HepG2 (cell line): ENCODE results near the gene RNASE11. TPM values are rescaled to one million over a fixed set of nuclear protein-coding genes. Genes with fewer than 3 reads are reported as not detected.

Experiments used
- ATF7 ChIP-seq, 2 experiments: fragments of 450-650 bp in 1 of 2; sonication (generic) in 1 of 2; formaldehyde crosslinking in 1 of 2; IDR thresholded peaks; 2 replicates each; pipeline versions ENCODE4 v1.4.0 to v1.6.1; 2016 to 2020; ENCODE audit warnings: antibody characterized with exemption in 1 of 2, mild to moderate bottlenecking in 1 of 2, missing genetic modification reagents in 1 of 2
- CBX2 ChIP-seq, 2 experiments: fragments of 200-600 bp in 1 of 2; sonication (generic); formaldehyde crosslinking in 1 of 2; IDR thresholded peaks; 2 replicates each; pipeline versions ENCODE4 v1.7.0 to v1.8.1; 2018 to 2022; ENCODE audit warnings: low read depth in 2 of 2, low read length in 1 of 2, mild to moderate bottlenecking in 1 of 2, missing genetic modification reagents in 1 of 2
- CENPT ChIP-seq: sonication (generic); formaldehyde crosslinking; IDR thresholded peaks from 2 replicates; pipeline ENCODE4 v1.8.0; 2022; ENCODE audit warnings: low read depth, mild to moderate bottlenecking, moderate library complexity, missing genetic modification reagents
- DMAP1 ChIP-seq: IDR thresholded peaks from 2 replicates; pipeline ENCODE4 v1.6.1; 2016
- HNRNPUL1 ChIP-seq: fragments of 200-400 bp; formaldehyde crosslinking; IDR thresholded peaks from 2 replicates; pipeline ENCODE4 v1.6.1; 2017; ENCODE audit warnings: low read depth, mild to moderate bottlenecking, low read length, moderate library complexity
- HOXA5 ChIP-seq: sonication (generic); formaldehyde crosslinking; IDR thresholded peaks from 2 replicates; pipeline ENCODE4 v1.4.0; 2020; ENCODE audit warnings: missing genetic modification reagents
- ISX ChIP-seq: sonication (generic); formaldehyde crosslinking; conservative IDR thresholded peaks from 2 replicates; pipeline ENCODE4 v1.5.0; 2020; ENCODE audit warnings: missing genetic modification reagents
- NKX3-1 ChIP-seq: sonication (generic); formaldehyde crosslinking; IDR thresholded peaks from 2 replicates; pipeline ENCODE4 v1.5.0; 2020; ENCODE audit warnings: missing genetic modification reagents
- NR1H2 ChIP-seq: sonication (generic); formaldehyde crosslinking; IDR thresholded peaks from 2 replicates; pipeline ENCODE4 v1.8.1; 2022; ENCODE audit warnings: low read depth, missing genetic modification reagents, borderline replicate concordance
- PLRG1 ChIP-seq: fragments of 450-650 bp; conservative IDR thresholded peaks from 2 replicates; pipeline ENCODE4 v1.6.1; 2016
- SIX1 ChIP-seq: sonication (generic); formaldehyde crosslinking; IDR thresholded peaks from 2 replicates; pipeline ENCODE4 v1.4.0; 2020; ENCODE audit warnings: missing genetic modification reagents, borderline replicate concordance
- SMARCC2 ChIP-seq: fragments of 450-650 bp; IDR thresholded peaks from 2 replicates; pipeline ENCODE4 v1.6.1; 2017; ENCODE audit warnings: antibody characterized with exemption, mild to moderate bottlenecking
- THAP11 ChIP-seq: IDR thresholded peaks from 2 replicates; pipeline ENCODE4 v1.6.1; 2016; ENCODE audit warnings: missing biosample characterization, missing genetic modification reagents
- ZBTB42 ChIP-seq: sonication (generic); formaldehyde crosslinking; IDR thresholded peaks from 2 replicates; pipeline ENCODE4 v1.5.0; 2020; ENCODE audit warnings: mild to moderate bottlenecking, missing genetic modification reagents
- ZC3H4 ChIP-seq: sonication (generic); formaldehyde crosslinking; IDR thresholded peaks from 2 replicates; pipeline ENCODE4 v1.4.0; 2020; ENCODE audit warnings: missing genetic modification reagents, borderline replicate concordance
- ZFY ChIP-seq: sonication (generic); formaldehyde crosslinking; IDR thresholded peaks from 2 replicates; pipeline ENCODE4 v1.4.0; 2020; ENCODE audit warnings: missing genetic modification reagents
- ZNF781 ChIP-seq: sonication (generic); formaldehyde crosslinking; IDR thresholded peaks from 2 replicates; pipeline ENCODE4 v1.5.1; 2020; ENCODE audit warnings: borderline replicate concordance, mild to moderate bottlenecking, missing genetic modification reagents; ENCODE audit errors: not compliant biosample characterization
- ZNF879 ChIP-seq: sonication (generic); formaldehyde crosslinking; IDR thresholded peaks from 2 replicates; pipeline ENCODE4 v1.8.1; 2023; ENCODE audit warnings: missing genetic modification reagents
- polyA plus RNA-seq, 8 experiments: library from polyadenylated mRNA; depleted of rRNA in 3 of 8; stranded (reverse) in 7 of 8; unstranded in 1 of 8; fragments of >200 nt; fragmentation: Illumina TruSeq in 4 of 8; extraction: Trizol in 4 of 8; gene quantifications; 2 replicates each; pipeline versions ENCODE4 v1.2.1 to v1.2.3, GENCODE V29; 2011 to 2016; ENCODE audit warnings: low read depth in 4 of 8, missing spikeins in 1 of 8, mixed read lengths in 1 of 8; ENCODE audit not compliant: insufficient read depth in 1 of 8
- total RNA-seq, 5 experiments: library from RNA; depleted of rRNA; stranded (reverse); fragments of >200 nt; fragmentation: Illumina TruSeq; extraction: Trizol; gene quantifications; 2 replicates each; pipeline ENCODE4 v1.2.3, GENCODE V29; 2016; ENCODE audit warnings: low read depth in 1 of 5
- TF ChIP-seq, protein P1 (sequence below): IDR thresholded peaks from 2 replicates; pipeline ENCODE4 v1.6.1; 2016
- TF ChIP-seq, protein P2 (sequence below): IDR thresholded peaks from 2 replicates; pipeline ENCODE4 v1.6.1; 2016; ENCODE audit warnings: mild to moderate bottlenecking
- TF ChIP-seq, protein P3 (sequence below): sonication (generic); formaldehyde crosslinking; IDR thresholded peaks from 2 replicates; pipeline ENCODE4 v1.8.0; 2022; ENCODE audit warnings: low read depth, missing genetic modification reagents
- TF ChIP-seq, protein P4 (sequence below): sonication (generic); formaldehyde crosslinking; IDR thresholded peaks from 2 replicates; pipeline ENCODE4 v1.5.0; 2020; ENCODE audit warnings: missing genetic modification reagents
- TF ChIP-seq, protein P5 (sequence below): sonication (generic); formaldehyde crosslinking; IDR thresholded peaks from 2 replicates; pipeline ENCODE4 v1.4.0; 2020; ENCODE audit warnings: mild to moderate bottlenecking, missing genetic modification reagents
- TF ChIP-seq, protein P6 (sequence below): sonication (generic); formaldehyde crosslinking; IDR thresholded peaks from 2 replicates; pipeline ENCODE4 v1.4.0; 2020; ENCODE audit warnings: mild to moderate bottlenecking, missing genetic modification reagents

RNASE11 gene
- total and polyA plus RNA-seq, 2 of the 13 experiments (the other 11 are each of a cell fraction or from before 2014, with no cell fraction given): not detected

DNA sequence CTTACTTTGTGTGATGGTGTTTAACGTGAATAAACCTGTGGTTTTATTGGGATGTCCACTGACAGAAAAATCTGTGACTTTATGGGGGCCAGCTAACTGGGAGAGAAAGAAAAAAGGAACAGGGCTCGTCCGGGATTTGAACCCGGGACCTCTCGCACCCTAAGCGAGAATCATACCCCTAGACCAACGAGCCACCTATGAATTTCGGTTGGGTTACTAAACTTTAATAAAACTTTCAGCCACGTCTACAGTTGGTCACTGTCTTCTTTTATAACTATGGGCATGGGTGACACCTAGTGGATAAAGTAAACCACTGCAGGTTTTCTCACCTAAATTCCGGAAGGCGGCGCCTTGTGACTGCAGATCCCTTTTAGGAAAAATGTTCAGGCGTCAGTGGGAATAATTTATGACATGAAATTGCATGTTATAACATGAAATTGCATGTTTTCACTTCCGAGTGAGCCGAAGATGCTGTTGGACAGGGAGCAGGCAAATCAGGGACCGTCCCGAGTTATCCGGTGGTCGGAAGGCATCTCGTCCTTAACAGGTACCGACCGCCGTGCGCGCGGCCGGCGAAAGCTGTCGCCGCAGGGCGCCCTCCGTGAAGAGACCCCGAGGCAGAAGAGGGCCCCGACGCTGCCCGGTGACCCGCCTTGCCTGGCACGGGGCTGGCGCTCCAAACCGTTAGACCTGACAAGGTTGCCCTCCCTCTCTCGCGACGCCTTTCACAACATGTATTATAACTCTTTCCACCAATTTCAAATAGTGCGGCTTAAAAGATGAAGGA, 21.6 kb upstream of the RNASE11 start (continued):
- TF ChIP-seq HNRNPUL1 (no peak), NR1H2 (no peak), ZBTB42 (CRISPR knock-in tag) (no peak), ISX (CRISPR knock-in tag) (no peak), CENPT (CRISPR knock-in tag) (no peak), CBX2 (IDR thresholded peaks at IDR 0.05; ENCODE audit: low read depth, low read length) (no peak), CBX2 (CRISPR knock-in tag; IDR thresholded peaks at IDR 0.05; ENCODE audit: low read depth) (peak; percentile 14; the same call in 1 of the 2 replicates), NKX3-1 (no peak), SMARCC2 (no peak), ATF7 (IDR thresholded peaks at IDR 0.05) (no peak), ATF7 (CRISPR knock-in tag; IDR thresholded peaks at IDR 0.05) (no peak), ZNF879 (CRISPR knock-in tag) (no peak), ZNF781 (no peak), THAP11 (CRISPR knock-in tag) (peak; percentile 71), ZFY (CRISPR knock-in tag) (no peak), PLRG1 (no peak), ZC3H4 (CRISPR knock-in tag) (no peak), SIX1 (CRISPR knock-in tag) (no peak), DMAP1 (CRISPR knock-in tag) (no peak), HOXA5 (CRISPR knock-in tag) (0 out of 2 replicates have a peak, but pooled peaks have one; percentile 7)
- TF ChIP-seq, protein P1, sequence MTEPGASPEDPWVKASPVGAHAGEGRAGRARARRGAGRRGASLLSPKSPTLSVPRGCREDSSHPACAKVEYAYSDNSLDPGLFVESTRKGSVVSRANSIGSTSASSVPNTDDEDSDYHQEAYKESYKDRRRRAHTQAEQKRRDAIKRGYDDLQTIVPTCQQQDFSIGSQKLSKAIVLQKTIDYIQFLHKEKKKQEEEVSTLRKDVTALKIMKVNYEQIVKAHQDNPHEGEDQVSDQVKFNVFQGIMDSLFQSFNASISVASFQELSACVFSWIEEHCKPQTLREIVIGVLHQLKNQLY (CRISPR knock-in tag): peak; percentile 39; the same call in 1 of the 2 replicates
- TF ChIP-seq, protein P2, sequence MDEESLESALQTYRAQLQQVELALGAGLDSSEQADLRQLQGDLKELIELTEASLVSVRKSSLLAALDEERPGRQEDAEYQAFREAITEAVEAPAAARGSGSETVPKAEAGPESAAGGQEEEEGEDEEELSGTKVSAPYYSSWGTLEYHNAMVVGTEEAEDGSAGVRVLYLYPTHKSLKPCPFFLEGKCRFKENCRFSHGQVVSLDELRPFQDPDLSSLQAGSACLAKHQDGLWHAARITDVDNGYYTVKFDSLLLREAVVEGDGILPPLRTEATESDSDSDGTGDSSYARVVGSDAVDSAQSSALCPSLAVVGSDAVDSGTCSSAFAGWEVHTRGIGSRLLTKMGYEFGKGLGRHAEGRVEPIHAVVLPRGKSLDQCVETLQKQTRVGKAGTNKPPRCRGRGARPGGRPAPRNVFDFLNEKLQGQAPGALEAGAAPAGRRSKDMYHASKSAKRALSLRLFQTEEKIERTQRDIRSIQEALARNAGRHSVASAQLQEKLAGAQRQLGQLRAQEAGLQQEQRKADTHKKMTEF (CRISPR knock-in tag): peak; percentile 35; the same call in 1 of the 2 replicates
- TF ChIP-seq, protein P3, sequence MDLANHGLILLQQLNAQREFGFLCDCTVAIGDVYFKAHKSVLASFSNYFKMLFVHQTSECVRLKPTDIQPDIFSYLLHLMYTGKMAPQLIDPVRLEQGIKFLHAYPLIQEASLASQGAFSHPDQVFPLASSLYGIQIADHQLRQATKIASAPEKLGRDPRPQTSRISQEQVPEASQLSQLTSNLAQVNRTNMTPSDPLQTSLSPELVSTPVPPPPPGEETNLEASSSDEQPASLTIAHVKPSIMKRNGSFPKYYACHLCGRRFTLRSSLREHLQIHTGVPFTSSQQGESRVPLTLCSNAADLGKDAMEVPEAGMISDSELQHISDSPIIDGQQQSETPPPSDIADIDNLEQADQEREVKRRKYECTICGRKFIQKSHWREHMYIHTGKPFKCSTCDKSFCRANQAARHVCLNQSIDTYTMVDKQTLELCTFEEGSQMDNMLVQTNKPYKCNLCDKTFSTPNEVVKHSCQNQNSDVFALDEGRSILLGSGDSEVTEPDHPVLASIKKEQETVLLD (CRISPR knock-in tag): peak; percentile 9; the same call in 1 of the 2 replicates
- TF ChIP-seq, protein P4, sequence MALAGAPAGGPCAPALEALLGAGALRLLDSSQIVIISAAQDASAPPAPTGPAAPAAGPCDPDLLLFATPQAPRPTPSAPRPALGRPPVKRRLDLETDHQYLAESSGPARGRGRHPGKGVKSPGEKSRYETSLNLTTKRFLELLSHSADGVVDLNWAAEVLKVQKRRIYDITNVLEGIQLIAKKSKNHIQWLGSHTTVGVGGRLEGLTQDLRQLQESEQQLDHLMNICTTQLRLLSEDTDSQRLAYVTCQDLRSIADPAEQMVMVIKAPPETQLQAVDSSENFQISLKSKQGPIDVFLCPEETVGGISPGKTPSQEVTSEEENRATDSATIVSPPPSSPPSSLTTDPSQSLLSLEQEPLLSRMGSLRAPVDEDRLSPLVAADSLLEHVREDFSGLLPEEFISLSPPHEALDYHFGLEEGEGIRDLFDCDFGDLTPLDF: no peak
- TF ChIP-seq, protein P5, sequence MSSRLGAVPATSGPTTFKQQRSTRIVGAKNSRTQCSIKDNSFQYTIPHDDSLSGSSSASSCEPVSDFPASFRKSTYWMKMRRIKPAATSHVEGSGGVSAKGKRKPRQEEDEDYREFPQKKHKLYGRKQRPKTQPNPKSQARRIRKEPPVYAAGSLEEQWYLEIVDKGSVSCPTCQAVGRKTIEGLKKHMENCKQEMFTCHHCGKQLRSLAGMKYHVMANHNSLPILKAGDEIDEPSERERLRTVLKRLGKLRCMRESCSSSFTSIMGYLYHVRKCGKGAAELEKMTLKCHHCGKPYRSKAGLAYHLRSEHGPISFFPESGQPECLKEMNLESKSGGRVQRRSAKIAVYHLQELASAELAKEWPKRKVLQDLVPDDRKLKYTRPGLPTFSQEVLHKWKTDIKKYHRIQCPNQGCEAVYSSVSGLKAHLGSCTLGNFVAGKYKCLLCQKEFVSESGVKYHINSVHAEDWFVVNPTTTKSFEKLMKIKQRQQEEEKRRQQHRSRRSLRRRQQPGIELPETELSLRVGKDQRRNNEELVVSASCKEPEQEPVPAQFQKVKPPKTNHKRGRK: 0 out of 2 replicates have a peak, but pooled peaks have one; percentile 26
- TF ChIP-seq, protein P6, sequence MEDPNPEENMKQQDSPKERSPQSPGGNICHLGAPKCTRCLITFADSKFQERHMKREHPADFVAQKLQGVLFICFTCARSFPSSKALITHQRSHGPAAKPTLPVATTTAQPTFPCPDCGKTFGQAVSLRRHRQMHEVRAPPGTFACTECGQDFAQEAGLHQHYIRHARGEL (CRISPR knock-in tag): no peak
